Measurements from ENCODE around the gene NSMCE1.

The NSMCE1 gene

DNA sequence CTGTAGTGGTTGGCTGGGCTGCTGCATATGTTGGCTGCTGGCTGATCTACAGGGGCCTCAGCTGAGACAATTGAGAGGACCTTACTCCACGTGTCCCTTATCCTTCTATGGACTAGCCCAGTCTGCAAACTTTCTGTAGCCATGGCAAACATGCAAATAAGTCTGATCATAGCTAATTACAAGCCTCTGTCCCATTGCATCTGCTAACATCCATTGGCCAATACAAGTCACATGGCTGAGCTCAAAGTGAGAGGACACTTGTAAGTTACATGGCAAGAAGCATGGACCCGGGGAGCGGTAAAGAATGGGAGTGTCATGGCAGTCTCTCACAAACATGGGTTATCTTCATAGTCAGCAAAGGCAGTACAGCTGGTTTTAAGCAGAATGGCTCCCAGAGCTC, 33.6 kb upstream of the NSMCE1 start:
- TF ChIP-seq GABPA (IDR thresholded peaks at IDR 0.05; ENCODE audit: low read depth) (no peak), SPI1 (IDR thresholded peaks at IDR 0.05; ENCODE audit: borderline replicate concordance, low read depth) (no peak), POLR2AphosphoS5 (IDR thresholded peaks at IDR 0.05; ENCODE audit: low read depth) (no peak)
- TF ChIP-seq, protein P1, sequence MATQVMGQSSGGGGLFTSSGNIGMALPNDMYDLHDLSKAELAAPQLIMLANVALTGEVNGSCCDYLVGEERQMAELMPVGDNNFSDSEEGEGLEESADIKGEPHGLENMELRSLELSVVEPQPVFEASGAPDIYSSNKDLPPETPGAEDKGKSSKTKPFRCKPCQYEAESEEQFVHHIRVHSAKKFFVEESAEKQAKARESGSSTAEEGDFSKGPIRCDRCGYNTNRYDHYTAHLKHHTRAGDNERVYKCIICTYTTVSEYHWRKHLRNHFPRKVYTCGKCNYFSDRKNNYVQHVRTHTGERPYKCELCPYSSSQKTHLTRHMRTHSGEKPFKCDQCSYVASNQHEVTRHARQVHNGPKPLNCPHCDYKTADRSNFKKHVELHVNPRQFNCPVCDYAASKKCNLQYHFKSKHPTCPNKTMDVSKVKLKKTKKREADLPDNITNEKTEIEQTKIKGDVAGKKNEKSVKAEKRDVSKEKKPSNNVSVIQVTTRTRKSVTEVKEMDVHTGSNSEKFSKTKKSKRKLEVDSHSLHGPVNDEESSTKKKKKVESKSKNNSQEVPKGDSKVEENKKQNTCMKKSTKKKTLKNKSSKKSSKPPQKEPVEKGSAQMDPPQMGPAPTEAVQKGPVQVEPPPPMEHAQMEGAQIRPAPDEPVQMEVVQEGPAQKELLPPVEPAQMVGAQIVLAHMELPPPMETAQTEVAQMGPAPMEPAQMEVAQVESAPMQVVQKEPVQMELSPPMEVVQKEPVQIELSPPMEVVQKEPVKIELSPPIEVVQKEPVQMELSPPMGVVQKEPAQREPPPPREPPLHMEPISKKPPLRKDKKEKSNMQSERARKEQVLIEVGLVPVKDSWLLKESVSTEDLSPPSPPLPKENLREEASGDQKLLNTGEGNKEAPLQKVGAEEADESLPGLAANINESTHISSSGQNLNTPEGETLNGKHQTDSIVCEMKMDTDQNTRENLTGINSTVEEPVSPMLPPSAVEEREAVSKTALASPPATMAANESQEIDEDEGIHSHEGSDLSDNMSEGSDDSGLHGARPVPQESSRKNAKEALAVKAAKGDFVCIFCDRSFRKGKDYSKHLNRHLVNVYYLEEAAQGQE (IDR thresholded peaks at IDR 0.05; ENCODE audit: insufficient replicate concordance, low read depth) = no peak
- TF ChIP-seq, protein P2, sequence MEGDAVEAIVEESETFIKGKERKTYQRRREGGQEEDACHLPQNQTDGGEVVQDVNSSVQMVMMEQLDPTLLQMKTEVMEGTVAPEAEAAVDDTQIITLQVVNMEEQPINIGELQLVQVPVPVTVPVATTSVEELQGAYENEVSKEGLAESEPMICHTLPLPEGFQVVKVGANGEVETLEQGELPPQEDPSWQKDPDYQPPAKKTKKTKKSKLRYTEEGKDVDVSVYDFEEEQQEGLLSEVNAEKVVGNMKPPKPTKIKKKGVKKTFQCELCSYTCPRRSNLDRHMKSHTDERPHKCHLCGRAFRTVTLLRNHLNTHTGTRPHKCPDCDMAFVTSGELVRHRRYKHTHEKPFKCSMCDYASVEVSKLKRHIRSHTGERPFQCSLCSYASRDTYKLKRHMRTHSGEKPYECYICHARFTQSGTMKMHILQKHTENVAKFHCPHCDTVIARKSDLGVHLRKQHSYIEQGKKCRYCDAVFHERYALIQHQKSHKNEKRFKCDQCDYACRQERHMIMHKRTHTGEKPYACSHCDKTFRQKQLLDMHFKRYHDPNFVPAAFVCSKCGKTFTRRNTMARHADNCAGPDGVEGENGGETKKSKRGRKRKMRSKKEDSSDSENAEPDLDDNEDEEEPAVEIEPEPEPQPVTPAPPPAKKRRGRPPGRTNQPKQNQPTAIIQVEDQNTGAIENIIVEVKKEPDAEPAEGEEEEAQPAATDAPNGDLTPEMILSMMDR (IDR thresholded peaks at IDR 0.05; ENCODE audit: insufficient read depth, low read length) = no peak
- Histone ChIP-seq H3K4me3 (replicated peaks; ENCODE audit: insufficient read depth, low read length) (no peak overlapping the region), H3K27me3 (ENCODE audit: insufficient read depth, poor library complexity, severe bottlenecking) (no peaks in the 10 kb centered on the region), H3K27ac (replicated peaks) (no peak overlapping the region)
- no peak for DNase-seq (ENCODE audit: low read depth in 1 of 2, low spot score in 1 of 2)

DNA sequence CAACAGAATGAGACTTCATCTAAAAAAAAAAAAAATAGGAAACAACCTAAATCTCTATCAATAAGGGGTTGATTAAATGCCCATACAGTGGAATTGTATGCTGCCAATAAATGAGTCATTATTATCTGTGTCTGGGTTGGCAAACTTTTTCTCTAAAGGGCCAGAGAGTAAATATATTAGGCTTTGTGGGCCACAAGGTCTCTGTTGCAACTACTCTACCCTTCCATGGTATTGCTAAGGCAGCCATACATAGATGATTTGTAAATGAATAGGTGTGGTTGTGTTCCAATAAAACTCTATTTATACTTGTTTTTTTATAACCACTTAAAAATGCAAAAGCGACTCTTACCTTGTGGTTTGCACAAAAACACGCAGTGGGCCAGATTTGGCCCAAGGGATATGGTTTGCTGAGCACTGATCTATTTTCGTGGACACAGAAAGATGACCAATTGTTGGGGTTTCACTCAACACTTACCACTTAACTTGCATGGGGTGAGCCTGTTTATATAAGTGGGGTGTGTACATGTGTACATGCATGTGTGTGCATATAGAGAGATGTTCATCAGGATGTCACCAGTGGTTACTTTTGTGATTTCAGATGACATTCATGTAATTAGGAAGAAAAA, 32.8 kb upstream of the NSMCE1 start:
- no peak overlapping the region for H3K4me3 ChIP-seq (replicated peaks; ENCODE audit: insufficient read depth, low read length)
- TF ChIP-seq, protein P2 (IDR thresholded peaks at IDR 0.05; ENCODE audit: insufficient read depth, low read length) = no peak
- TF ChIP-seq POLR2AphosphoS5 (IDR thresholded peaks at IDR 0.05; ENCODE audit: low read depth) = no peak
- H3K27ac ChIP-seq (replicated peaks) = no peak overlapping the region

DNA sequence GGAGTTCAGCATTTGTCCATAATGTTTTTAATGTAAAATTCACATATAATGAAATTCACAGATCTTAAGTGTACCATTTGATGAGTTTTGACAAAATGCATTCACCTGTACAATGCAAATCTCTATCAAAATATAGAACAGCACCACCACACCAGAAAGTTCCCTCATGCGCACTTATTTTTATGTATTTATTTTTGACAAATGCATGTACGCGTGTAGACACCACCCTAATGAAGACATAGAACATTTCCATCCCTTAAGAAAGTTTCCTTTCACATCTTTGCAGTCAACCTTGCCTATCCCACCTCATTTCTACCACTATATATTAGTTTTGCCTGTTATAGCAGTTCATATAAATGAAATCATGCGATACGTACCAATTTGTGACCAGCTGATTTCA, 29.6 kb upstream of the NSMCE1 start:
- no peak overlapping the region for H3K4me3 ChIP-seq (replicated peaks; ENCODE audit: insufficient read depth, low read length)
- TF ChIP-seq, protein P1 (IDR thresholded peaks at IDR 0.05; ENCODE audit: insufficient replicate concordance, low read depth) = no peak
- TF ChIP-seq POLR2AphosphoS5 (IDR thresholded peaks at IDR 0.05; ENCODE audit: low read depth) (no peak), GABPA (IDR thresholded peaks at IDR 0.05; ENCODE audit: low read depth) (no peak), SPI1 (IDR thresholded peaks at IDR 0.05; ENCODE audit: borderline replicate concordance, low read depth) (no peak)
- TF ChIP-seq, protein P2 (IDR thresholded peaks at IDR 0.05; ENCODE audit: insufficient read depth, low read length) = no peak
- DNase-seq (ENCODE audit: low read depth in 1 of 2, low spot score in 1 of 2) = no peak
- H3K27ac ChIP-seq (replicated peaks) = no peak overlapping the region
- H3K27me3 ChIP-seq (ENCODE audit: insufficient read depth, poor library complexity, severe bottlenecking) = no peaks in the 10 kb centered on the region

More for the DNA sequence above, 32.8 kb upstream of the NSMCE1 start:
- DNase-seq (ENCODE audit: low read depth in 1 of 2, low spot score in 1 of 2) = no peak
- H3K27me3 ChIP-seq (ENCODE audit: insufficient read depth, poor library complexity, severe bottlenecking) = no peaks in the 10 kb centered on the region

DNA sequence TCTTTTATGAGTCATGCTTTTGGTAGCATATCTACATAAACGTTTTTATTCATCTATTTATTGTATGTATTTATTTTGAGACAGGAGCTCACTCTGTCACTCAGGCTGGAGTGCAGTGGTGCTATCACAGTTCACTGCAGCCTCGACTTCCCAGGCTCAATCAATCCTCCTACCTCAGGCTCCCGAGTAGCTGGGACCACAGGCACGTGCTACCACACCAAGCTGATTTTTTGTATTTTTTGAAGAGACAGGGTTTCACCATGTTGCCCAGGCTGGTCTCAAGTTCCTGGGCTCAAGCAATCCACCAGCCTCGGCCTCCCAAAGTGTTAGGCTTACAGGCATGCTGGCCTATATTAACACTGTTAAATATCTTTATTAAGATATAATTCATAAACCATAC, 24.8 kb upstream of the NSMCE1 start:
- no peak overlapping the region for H3K4me3 ChIP-seq (replicated peaks; ENCODE audit: insufficient read depth, low read length)
- H3K27ac ChIP-seq (replicated peaks) = no peak overlapping the region
- no peaks in the 10 kb centered on the region for H3K27me3 ChIP-seq (ENCODE audit: insufficient read depth, poor library complexity, severe bottlenecking)
- DNase-seq (ENCODE audit: low read depth in 1 of 2, low spot score in 1 of 2) = no peak
- TF ChIP-seq, protein P2 (IDR thresholded peaks at IDR 0.05; ENCODE audit: insufficient read depth, low read length) = no peak
- TF ChIP-seq, protein P1 (IDR thresholded peaks at IDR 0.05; ENCODE audit: insufficient replicate concordance, low read depth) = no peak
- TF ChIP-seq GABPA (IDR thresholded peaks at IDR 0.05; ENCODE audit: low read depth) (no peak), SPI1 (IDR thresholded peaks at IDR 0.05; ENCODE audit: borderline replicate concordance, low read depth) (no peak), POLR2AphosphoS5 (IDR thresholded peaks at IDR 0.05; ENCODE audit: low read depth) (no peak)
